H7 (cell line): ENCODE results near the gene MYO9A. TPM values are rescaled to one million over a fixed set of nuclear protein-coding genes. Genes with fewer than 3 reads are reported as not detected.

Source experiments
- DNase-seq: peaks from one replicate; pipeline ENCODE4 v3.0.0; 2012
- H3K27me3 ChIP-seq: 2 replicates; pipeline ENCODE4 v1.6.0; 2011; ENCODE audit warnings: mild to moderate bottlenecking, low read length; ENCODE audit not compliant: control insufficient read depth, insufficient read depth
- H3K36me3 ChIP-seq: replicated peaks from 2 replicates; pipeline ENCODE4 v1.5.1; 2011; ENCODE audit warnings: low read length; ENCODE audit not compliant: control insufficient read depth, insufficient read depth
- H3K4me3 ChIP-seq: 2 replicates; pipeline ENCODE4 v1.5.1; 2011; ENCODE audit warnings: low read depth, mild to moderate bottlenecking, control low read depth, low read length, moderate library complexity; ENCODE audit not compliant: insufficient read depth
- total RNA-seq: library from RNA; depleted of rRNA; stranded (reverse); fragments of >200 nt; shearing (Covaris generic); gene quantifications from 2 replicates; pipeline ENCODE4 v1.2.3, GENCODE V29; 2014

MYO9A gene
- total RNA-seq, 1 experiment from 2014 or later = 7.8 TPM

GRCh38 chr15:72153269-72154000, 35.5 kb upstream of the MYO9A start:
- Histone ChIP-seq H3K36me3 (no peaks in the 10 kb centered on the region), H3K27me3 (no peaks in the 10 kb centered on the region), H3K4me3 (no peak overlapping the region)
- no peak for DNase-seq

- DNase-seq = no peak
- no peaks in the 10 kb centered on the region for H3K36me3 ChIP-seq
- H3K27me3 ChIP-seq = no peaks in the 10 kb centered on the region
- no peak overlapping the region for H3K4me3 ChIP-seq
Observed at GRCh38 chr15:72147418-72147817, 29.5 kb upstream of the MYO9A start.

GRCh38 chr15:72146934-72147333, 29.0 kb upstream of the MYO9A start:
- H3K36me3 ChIP-seq = no peaks in the 10 kb centered on the region
- no peak for DNase-seq
- no peaks in the 10 kb centered on the region for H3K27me3 ChIP-seq
- H3K4me3 ChIP-seq = no peak overlapping the region

- H3K27me3 ChIP-seq = no peaks in the 10 kb centered on the region
- no peak overlapping the region for H3K4me3 ChIP-seq
- no peak for DNase-seq
- no peaks in the 10 kb centered on the region for H3K36me3 ChIP-seq
Observed at GRCh38 chr15:72146221-72146620, 28.3 kb upstream of the MYO9A start.

GRCh38 chr15:72141171-72142084, 23.5 kb upstream of the MYO9A start:
- H3K27me3 ChIP-seq = no peaks in the 10 kb centered on the region
- no peaks in the 10 kb centered on the region for H3K36me3 ChIP-seq
- DNase-seq = no peak
- no peak overlapping the region for H3K4me3 ChIP-seq

GRCh38 chr15:72140088-72140487, 22.1 kb upstream of the MYO9A start:
- H3K27me3 ChIP-seq = no peaks in the 10 kb centered on the region
- H3K36me3 ChIP-seq = no peaks in the 10 kb centered on the region
- no peak overlapping the region for H3K4me3 ChIP-seq
- DNase-seq = no peak

- DNase-seq = no peak
- Histone ChIP-seq H3K4me3 (no peak overlapping the region), H3K36me3 (no peaks in the 10 kb centered on the region), H3K27me3 (no peaks in the 10 kb centered on the region)
Observed at GRCh38 chr15:72139667-72140066, 21.7 kb upstream of the MYO9A start.

- Histone ChIP-seq H3K36me3 (no peaks in the 10 kb centered on the region), H3K27me3 (no peaks in the 10 kb centered on the region)
- no peak for DNase-seq
Observed at GRCh38 chr15:72136170-72137051, 18.5 kb upstream of the MYO9A start.

GRCh38 chr15:72135719-72136118, 17.8 kb upstream of the MYO9A start:
- no peak overlapping the region for H3K4me3 ChIP-seq
- H3K36me3 ChIP-seq = no peaks in the 10 kb centered on the region
- no peak for DNase-seq
- no peaks in the 10 kb centered on the region for H3K27me3 ChIP-seq

More at GRCh38 chr15:72136170-72137051, 18.5 kb upstream of the MYO9A start:
- H3K4me3 ChIP-seq = no peak overlapping the region

GRCh38 chr15:72133211-72133610, 15.3 kb upstream of the MYO9A start:
- H3K36me3 ChIP-seq = no peaks in the 10 kb centered on the region

GRCh38 chr15:72131922-72132321, 14.0 kb upstream of the MYO9A start:
- Histone ChIP-seq H3K36me3 (no peaks in the 10 kb centered on the region), H3K27me3 (no peaks in the 10 kb centered on the region), H3K4me3 (no peak overlapping the region)
- DNase-seq = no peak

More at GRCh38 chr15:72133211-72133610, 15.3 kb upstream of the MYO9A start:
- DNase-seq = no peak
- Histone ChIP-seq H3K27me3 (no peaks in the 10 kb centered on the region), H3K4me3 (no peak overlapping the region)

- H3K36me3 ChIP-seq = no peaks in the 10 kb centered on the region
- DNase-seq = no peak
- no peaks in the 10 kb centered on the region for H3K27me3 ChIP-seq
- H3K4me3 ChIP-seq = no peak overlapping the region
Observed at GRCh38 chr15:72130272-72130671, 12.3 kb upstream of the MYO9A start.

- Histone ChIP-seq H3K4me3 (no peak overlapping the region), H3K27me3 (no peaks in the 10 kb centered on the region), H3K36me3 (no peaks in the 10 kb centered on the region)
- DNase-seq = no peak
Observed at GRCh38 chr15:72128359-72128758, 10.4 kb upstream of the MYO9A start.

- H3K4me3 ChIP-seq = no peak overlapping the region
- H3K36me3 ChIP-seq = no peaks in the 10 kb centered on the region
- no peaks in the 10 kb centered on the region for H3K27me3 ChIP-seq
- DNase-seq = no peak
Observed at GRCh38 chr15:72127724-72128322, 9.9 kb upstream of the MYO9A start.
